Upper lobe of left lung (tissue), 4 donors: ENCODE results near the gene ECSIT.

Experiments
- CTCF ChIP-seq, 6 experiments: fragments of 450-650 bp in 4 of 6; fragments of 200-600 bp in 2 of 6; sonication (generic) in 2 of 6; IDR thresholded peaks; one replicate each; pipeline ENCODE4 v1.5.1; 2016 to 2019; ENCODE audit warnings: antibody characterized with exemption in 6 of 6
- EP300 ChIP-seq, 4 donors: sonication (generic); formaldehyde crosslinking; IDR thresholded peaks; one replicate each; pipeline ENCODE4 v1.5.1; 2017; ENCODE audit warnings: antibody characterized with exemption in 4 of 4, control low read depth in 2 of 4
- POLR2A ChIP-seq, 4 donors: fragments of 450-650 bp; IDR thresholded peaks; one replicate each; pipeline ENCODE4 v1.5.1; 2016 to 2017; ENCODE audit warnings: antibody characterized with exemption in 4 of 4, mild to moderate bottlenecking in 2 of 4

- TF ChIP-seq POLR2A (IDR thresholded peaks at IDR 0.05) (no peak), EP300 (IDR thresholded peaks at IDR 0.05) (no peak), CTCF (IDR thresholded peaks at IDR 0.05) (no peak)
These were observed 43.6 kb downstream of the ECSIT start for GRCh38 chr19:11485245-11485837.
